ENCODE measurements around the gene MRPS34. TPM values are rescaled to one million over a fixed set of nuclear protein-coding genes. Genes with fewer than 3 reads are reported as not detected.

MRPS34 gene
- total RNA-seq, 4 donors from 2014 or later, result 44.4 to 72.8 (median 61.3) TPM

GRCh38 chr16:1763521-1764511 lies 9.1 kb downstream of the MRPS34 start:
- Histone ChIP-seq H3K9me3 (no peaks in the 10 kb centered on the region), H3K4me3 (no peak overlapping the region), H3K4me1 (peaks cover 0 to 14% (median 0%) of the 10 kb centered on the region in 3 donors), H3K36me3 (peaks cover 0 to 100% of the 10 kb centered on the region in 2 donors), H3K27me3 (no peaks in the 10 kb centered on the region), H3K27ac (peak overlapping the region in 2 of 4 donors; percentile 19 to 33)
- peak; percentile 12 for ATAC-seq
- 40 to 68% methylated on average over 2 to 20 of the region's 81 CpGs for WGBS, 2 donors (ENCODE audit: low coverage in 1 of 2)
- TF ChIP-seq EP300 (IDR thresholded peaks at IDR 0.05) (no peak), CTCF (IDR thresholded peaks at IDR 0.05) (peak in 3 of 4 experiments; percentile 30 to 42 (median 41))

GRCh38 chr16:1762879-1763520 lies 9.9 kb downstream of the MRPS34 start:
- Histone ChIP-seq H3K36me3 (peaks cover 0 to 100% of the 10 kb centered on the region in 2 donors), H3K9me3 (no peaks in the 10 kb centered on the region), H3K4me1 (peaks cover 0 to 12% (median 0%) of the 10 kb centered on the region in 3 donors), H3K27ac (peak overlapping the region in 1 of 4 donors; percentile 33), H3K4me3 (no peak overlapping the region), H3K27me3 (no peaks in the 10 kb centered on the region)
- TF ChIP-seq POLR2A (IDR thresholded peaks at IDR 0.05) (no peak), EP300 (IDR thresholded peaks at IDR 0.05) (no peak)
- 47% methylated on average over 3 of the region's 24 CpGs; no CpG with 5 or more reads in 1 of the 2 donors for WGBS, 2 donors (ENCODE audit: low coverage in 1 of 2)
- ATAC-seq, result no peak

GRCh38 chr16:1762196-1762878 lies 10.6 kb downstream of the MRPS34 start:
- Histone ChIP-seq H3K4me3 (no peak overlapping the region), H3K36me3 (peaks cover 0 to 100% of the 10 kb centered on the region in 2 donors), H3K27ac (no peak overlapping the region), H3K9me3 (no peaks in the 10 kb centered on the region), H3K4me1 (peaks cover 0 to 12% (median 0%) of the 10 kb centered on the region in 3 donors), H3K27me3 (no peaks in the 10 kb centered on the region)
- no peak for TF ChIP-seq POLR2AphosphoS5 (IDR thresholded peaks at IDR 0.05)
- TF ChIP-seq EP300 (IDR thresholded peaks at IDR 0.05), result no peak
- TF ChIP-seq POLR2A (IDR thresholded peaks at IDR 0.05), result no peak
- TF ChIP-seq CTCF (IDR thresholded peaks at IDR 0.05), result no peak
- ATAC-seq, result no peak
- WGBS, 2 donors (ENCODE audit: low coverage in 1 of 2), result 92 to 100% methylated on average over 1 to 5 of the region's 30 CpGs

GRCh38 chr16:1761751-1762150 lies 11.2 kb downstream of the MRPS34 start:
- H3K27ac ChIP-seq, result no peak overlapping the region
- no peaks in the 10 kb centered on the region for H3K27me3 ChIP-seq
- H3K4me1 ChIP-seq, result peaks cover 0 to 12% (median 0%) of the 10 kb centered on the region in 3 donors
- ATAC-seq, result no peak
- no peak overlapping the region for H3K4me3 ChIP-seq
- H3K36me3 ChIP-seq, result peaks cover 0 to 100% of the 10 kb centered on the region in 2 donors
- no peaks in the 10 kb centered on the region for H3K9me3 ChIP-seq
- no peak for TF ChIP-seq POLR2A (IDR thresholded peaks at IDR 0.05)
- 76 to 100% methylated on average over 2 to 3 of the region's 15 CpGs for WGBS, 2 donors (ENCODE audit: low coverage in 1 of 2)

- no peak for ATAC-seq
- H3K9me3 ChIP-seq, result no peaks in the 10 kb centered on the region
- H3K4me3 ChIP-seq, result no peak overlapping the region
- H3K27me3 ChIP-seq, result no peaks in the 10 kb centered on the region
- 85 to 100% methylated on average over 2 to 4 of the region's 15 CpGs for WGBS, 2 donors (ENCODE audit: low coverage in 1 of 2)
- H3K4me1 ChIP-seq, result peaks cover 0 to 12% (median 0%) of the 10 kb centered on the region in 3 donors
- TF ChIP-seq POLR2A (IDR thresholded peaks at IDR 0.05) (no peak), POLR2AphosphoS5 (IDR thresholded peaks at IDR 0.05) (no peak), EP300 (IDR thresholded peaks at IDR 0.05) (no peak), CTCF (IDR thresholded peaks at IDR 0.05) (no peak)
- no peak overlapping the region for H3K27ac ChIP-seq
- peaks cover 0 to 100% of the 10 kb centered on the region in 2 donors for H3K36me3 ChIP-seq
These were observed 12.0 kb downstream of the MRPS34 start for GRCh38 chr16:1760911-1761310.

All from gastroesophageal sphincter (tissue), 4 donors.